H7 (cell line): ENCODE data around the gene RAB43. TPM values are rescaled to one million over a fixed set of nuclear protein-coding genes. Genes with fewer than 3 reads are reported as not detected.
A peak's percentile ranks its signal among the peaks of the same experiment; 100 is the strongest.

Experiments used
- DNase-seq: peaks from one replicate; pipeline ENCODE4 v3.0.0; 2012
- H3K27me3 ChIP-seq: 2 replicates; pipeline ENCODE4 v1.6.0; 2011; ENCODE audit warnings: mild to moderate bottlenecking, low read length; ENCODE audit not compliant: control insufficient read depth, insufficient read depth
- H3K36me3 ChIP-seq: replicated peaks from 2 replicates; pipeline ENCODE4 v1.5.1; 2011; ENCODE audit warnings: low read length; ENCODE audit not compliant: control insufficient read depth, insufficient read depth
- H3K4me3 ChIP-seq: 2 replicates; pipeline ENCODE4 v1.5.1; 2011; ENCODE audit warnings: low read depth, mild to moderate bottlenecking, control low read depth, low read length, moderate library complexity; ENCODE audit not compliant: insufficient read depth
- total RNA-seq: library from RNA; depleted of rRNA; stranded (reverse); fragments of >200 nt; shearing (Covaris generic); gene quantifications from 2 replicates; pipeline ENCODE4 v1.2.3, GENCODE V29; 2014

Gene RAB43
- total RNA-seq, 1 experiment from 2014 or later = 39.4 TPM

- H3K4me3 ChIP-seq = no peak overlapping the region
- no peaks in the 10 kb centered on the region for H3K27me3 ChIP-seq
- no peaks in the 10 kb centered on the region for H3K36me3 ChIP-seq
- DNase-seq = no peak
Observed at GRCh38 chr3:129052675-129053074, 68.9 kb downstream of the RAB43 start.

- H3K4me3 ChIP-seq = no peak overlapping the region
- no peaks in the 10 kb centered on the region for H3K36me3 ChIP-seq
Observed at GRCh38 chr3:129051871-129052340, 69.7 kb downstream of the RAB43 start.

GRCh38 chr3:129050556-129051295 is 70.9 kb downstream of the RAB43 start:
- no peak for DNase-seq
- Histone ChIP-seq H3K27me3 (no peaks in the 10 kb centered on the region), H3K36me3 (no peaks in the 10 kb centered on the region), H3K4me3 (no peak overlapping the region)

More at GRCh38 chr3:129051871-129052340, 69.7 kb downstream of the RAB43 start:
- no peaks in the 10 kb centered on the region for H3K27me3 ChIP-seq
- no peak for DNase-seq

- no peaks in the 10 kb centered on the region for H3K36me3 ChIP-seq
- H3K4me3 ChIP-seq = no peak overlapping the region
- no peaks in the 10 kb centered on the region for H3K27me3 ChIP-seq
- DNase-seq = no peak
Observed at GRCh38 chr3:129047553-129047839, 74.1 kb downstream of the RAB43 start.

- no peak overlapping the region for H3K4me3 ChIP-seq
- H3K36me3 ChIP-seq = no peaks in the 10 kb centered on the region
- no peaks in the 10 kb centered on the region for H3K27me3 ChIP-seq
- peak; percentile 64 for DNase-seq
Observed at GRCh38 chr3:129046732-129047552, 74.7 kb downstream of the RAB43 start.

GRCh38 chr3:129046037-129046731 is 75.4 kb downstream of the RAB43 start:
- no peak overlapping the region for H3K4me3 ChIP-seq
- H3K36me3 ChIP-seq = no peaks in the 10 kb centered on the region
- peak; percentile 91 for DNase-seq
- H3K27me3 ChIP-seq = no peaks in the 10 kb centered on the region

- H3K4me3 ChIP-seq = no peak overlapping the region
- DNase-seq = peak; percentile 72
- H3K27me3 ChIP-seq = no peaks in the 10 kb centered on the region
- no peaks in the 10 kb centered on the region for H3K36me3 ChIP-seq
Observed at GRCh38 chr3:129045675-129046036, 75.9 kb downstream of the RAB43 start.

- Histone ChIP-seq H3K36me3 (no peaks in the 10 kb centered on the region), H3K4me3 (no peak overlapping the region), H3K27me3 (no peaks in the 10 kb centered on the region)
- DNase-seq = peak; percentile 75
Observed at GRCh38 chr3:129040579-129041300, 80.9 kb downstream of the RAB43 start.

- DNase-seq = peak; percentile 45
- Histone ChIP-seq H3K4me3 (no peak overlapping the region), H3K36me3 (no peaks in the 10 kb centered on the region), H3K27me3 (no peaks in the 10 kb centered on the region)
Observed at GRCh38 chr3:129040039-129040336, 81.6 kb downstream of the RAB43 start.

GRCh38 chr3:129039271-129040038 is 82.1 kb downstream of the RAB43 start:
- H3K36me3 ChIP-seq = no peaks in the 10 kb centered on the region
- peak; percentile 51 for DNase-seq
- no peaks in the 10 kb centered on the region for H3K27me3 ChIP-seq
- no peak overlapping the region for H3K4me3 ChIP-seq

- Histone ChIP-seq H3K36me3 (no peaks in the 10 kb centered on the region), H3K27me3 (no peaks in the 10 kb centered on the region), H3K4me3 (no peak overlapping the region)
- DNase-seq = peak; percentile 72
Observed at GRCh38 chr3:129038121-129038855, 83.3 kb downstream of the RAB43 start.
